ENCODE results near the gene MYBPC1. TPM values are rescaled to one million over a fixed set of nuclear protein-coding genes. Genes with fewer than 3 reads are reported as not detected.
A peak's percentile ranks its signal among the peaks of the same experiment; 100 is the strongest.

MYBPC1 gene
- total RNA-seq, 1 experiment from 2014 or later, result 0.49 TPM

DNA sequence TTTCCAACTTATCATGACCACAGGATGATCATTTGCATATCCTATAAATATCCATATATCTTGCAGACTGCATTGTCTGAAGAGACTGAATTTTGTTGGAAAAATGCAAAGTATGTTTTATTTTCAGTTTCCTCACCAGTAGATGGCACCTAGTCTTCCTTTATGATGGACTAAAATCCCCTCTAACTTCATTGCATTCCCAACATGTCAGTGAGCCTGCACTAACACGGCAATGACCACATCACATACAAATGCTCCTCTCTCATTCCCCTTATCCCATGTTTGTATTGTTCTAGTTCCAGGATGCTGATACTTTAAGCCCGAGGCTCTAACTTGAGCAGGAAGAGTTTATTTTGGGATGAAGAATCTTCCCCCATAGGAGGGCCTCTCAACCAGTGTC lies 24.7 kb upstream of the MYBPC1 start:
- ChIA-PET CTCF (no interaction called here), POLR2A (ENCODE audit: low non-redundant PET) (no interaction called here)
- no TSS peak for BruUV-seq (replicated peaks)
- no peak for TF ChIP-seq EZH2 (IDR thresholded peaks at IDR 0.05; ENCODE audit: borderline replicate concordance, low read depth, low read length, poor library complexity, severe bottlenecking)
- TF ChIP-seq, protein P1, sequence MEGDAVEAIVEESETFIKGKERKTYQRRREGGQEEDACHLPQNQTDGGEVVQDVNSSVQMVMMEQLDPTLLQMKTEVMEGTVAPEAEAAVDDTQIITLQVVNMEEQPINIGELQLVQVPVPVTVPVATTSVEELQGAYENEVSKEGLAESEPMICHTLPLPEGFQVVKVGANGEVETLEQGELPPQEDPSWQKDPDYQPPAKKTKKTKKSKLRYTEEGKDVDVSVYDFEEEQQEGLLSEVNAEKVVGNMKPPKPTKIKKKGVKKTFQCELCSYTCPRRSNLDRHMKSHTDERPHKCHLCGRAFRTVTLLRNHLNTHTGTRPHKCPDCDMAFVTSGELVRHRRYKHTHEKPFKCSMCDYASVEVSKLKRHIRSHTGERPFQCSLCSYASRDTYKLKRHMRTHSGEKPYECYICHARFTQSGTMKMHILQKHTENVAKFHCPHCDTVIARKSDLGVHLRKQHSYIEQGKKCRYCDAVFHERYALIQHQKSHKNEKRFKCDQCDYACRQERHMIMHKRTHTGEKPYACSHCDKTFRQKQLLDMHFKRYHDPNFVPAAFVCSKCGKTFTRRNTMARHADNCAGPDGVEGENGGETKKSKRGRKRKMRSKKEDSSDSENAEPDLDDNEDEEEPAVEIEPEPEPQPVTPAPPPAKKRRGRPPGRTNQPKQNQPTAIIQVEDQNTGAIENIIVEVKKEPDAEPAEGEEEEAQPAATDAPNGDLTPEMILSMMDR (conservative IDR thresholded peaks at IDR 0.05; ENCODE audit: low read depth, low read length), result peak; percentile 59
- Histone ChIP-seq H3K36me3 (ENCODE audit: insufficient read depth, low read length, poor library complexity, severe bottlenecking) (no peaks in the 10 kb centered on the region), H3K4me1 (ENCODE audit: insufficient read depth, low read length, poor library complexity, severe bottlenecking) (peaks cover 4% of the 10 kb centered on the region), H3K4me3 (ENCODE audit: low read depth, low read length, poor library complexity, severe bottlenecking) (no peak overlapping the region), H3K27me3 (replicated peaks; ENCODE audit: insufficient read depth, low read depth, low read length, poor library complexity) (no peaks in the 10 kb centered on the region), H3K27ac (ENCODE audit: low read depth, low read length, poor library complexity, severe bottlenecking) (no peak overlapping the region), H3K9me3 (ENCODE audit: low read depth, low read length, poor library complexity, severe bottlenecking) (no peaks in the 10 kb centered on the region)
- intact Hi-C loops (cut with micrococcal nuclease; ENCODE audit: unreplicated experiment), result loop anchor here (2.0 to 5.0 kb wide), 3 partner anchors 97 to 267 kb away; no protein-coding TSS in a partner anchor
- peak; percentile 70 for DNase-seq (ENCODE audit: low spot score)

DNA sequence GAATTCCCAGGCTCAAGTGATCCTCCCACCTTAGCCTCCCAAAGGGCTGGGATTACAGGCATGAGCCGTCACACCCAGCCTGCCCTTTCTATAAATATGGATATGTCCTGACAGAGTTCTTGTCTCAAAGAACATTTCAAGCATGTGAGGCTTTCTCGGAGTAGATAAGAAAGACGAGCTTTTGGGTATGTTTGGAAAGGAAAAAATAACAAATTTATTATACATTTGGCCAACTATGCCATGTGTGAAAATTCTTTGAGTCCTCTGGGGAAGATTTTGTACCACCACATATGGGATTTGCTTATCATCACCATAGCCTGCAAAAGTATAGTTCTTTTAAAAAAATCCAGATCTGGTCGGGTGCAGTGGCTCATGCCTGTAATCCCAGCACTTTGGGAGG lies 23.7 kb upstream of the MYBPC1 start:
- intact Hi-C loops (cut with micrococcal nuclease; ENCODE audit: unreplicated experiment), result loop anchor here (2.0 to 5.0 kb wide), 3 partner anchors 96 to 266 kb away; no protein-coding TSS in a partner anchor
- H3K27ac ChIP-seq (ENCODE audit: low read depth, low read length, poor library complexity, severe bottlenecking), result no peak overlapping the region
- H3K4me3 ChIP-seq (ENCODE audit: low read depth, low read length, poor library complexity, severe bottlenecking), result no peak overlapping the region
- H3K4me1 ChIP-seq (ENCODE audit: insufficient read depth, low read length, poor library complexity, severe bottlenecking), result peaks cover 4% of the 10 kb centered on the region
- no peaks in the 10 kb centered on the region for H3K27me3 ChIP-seq (replicated peaks; ENCODE audit: insufficient read depth, low read depth, low read length, poor library complexity)
- BruUV-seq (replicated peaks), result no TSS peak
- TF ChIP-seq, protein P1 (conservative IDR thresholded peaks at IDR 0.05; ENCODE audit: low read depth, low read length), result no peak
- no peak for TF ChIP-seq EZH2 (IDR thresholded peaks at IDR 0.05; ENCODE audit: borderline replicate concordance, low read depth, low read length, poor library complexity, severe bottlenecking)
- no peak for DNase-seq (ENCODE audit: low spot score)
- H3K36me3 ChIP-seq (ENCODE audit: insufficient read depth, low read length, poor library complexity, severe bottlenecking), result no peaks in the 10 kb centered on the region
- CTCF ChIA-PET, result no interaction called here
- POLR2A ChIA-PET (ENCODE audit: low non-redundant PET), result no interaction called here
- no peaks in the 10 kb centered on the region for H3K9me3 ChIP-seq (ENCODE audit: low read depth, low read length, poor library complexity, severe bottlenecking)

DNA sequence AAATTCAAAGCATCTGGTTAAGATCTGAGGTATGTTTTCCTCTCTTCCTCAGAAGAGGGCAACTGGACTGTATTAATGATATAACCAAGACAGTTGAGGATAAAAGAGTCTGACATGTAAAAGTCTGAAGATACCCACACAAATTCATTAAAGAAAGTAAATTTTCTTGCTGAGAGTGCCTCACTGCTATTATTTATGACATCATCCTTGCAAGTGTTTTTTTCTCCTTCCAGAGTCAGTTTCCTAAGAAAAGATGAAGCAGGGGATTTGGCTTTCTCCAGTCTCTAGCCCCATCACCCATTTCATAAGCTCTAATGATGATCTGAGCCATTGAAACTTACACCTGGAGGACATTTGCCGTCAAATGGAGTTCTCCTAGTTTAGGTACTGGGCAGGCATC lies 21.0 kb upstream of the MYBPC1 start:
- CTCF ChIA-PET, result no interaction called here
- no TSS peak for BruUV-seq (replicated peaks)
- no peak for DNase-seq (ENCODE audit: low spot score)
- no peak overlapping the region for H3K4me3 ChIP-seq (ENCODE audit: low read depth, low read length, poor library complexity, severe bottlenecking)
- no peaks in the 10 kb centered on the region for H3K27me3 ChIP-seq (replicated peaks; ENCODE audit: insufficient read depth, low read depth, low read length, poor library complexity)
- POLR2A ChIA-PET (ENCODE audit: low non-redundant PET), result no interaction called here
- no peaks in the 10 kb centered on the region for H3K36me3 ChIP-seq (ENCODE audit: insufficient read depth, low read length, poor library complexity, severe bottlenecking)
- intact Hi-C loops (cut with micrococcal nuclease; ENCODE audit: unreplicated experiment), result loop anchor here (5.0 kb wide), 1 partner anchor 94 kb away; no protein-coding TSS in a partner anchor
- no peak overlapping the region for H3K27ac ChIP-seq (ENCODE audit: low read depth, low read length, poor library complexity, severe bottlenecking)
- H3K4me1 ChIP-seq (ENCODE audit: insufficient read depth, low read length, poor library complexity, severe bottlenecking), result peaks cover 4% of the 10 kb centered on the region
- TF ChIP-seq, protein P1 (conservative IDR thresholded peaks at IDR 0.05; ENCODE audit: low read depth, low read length), result no peak
- no peak for TF ChIP-seq EZH2 (IDR thresholded peaks at IDR 0.05; ENCODE audit: borderline replicate concordance, low read depth, low read length, poor library complexity, severe bottlenecking)
- no peaks in the 10 kb centered on the region for H3K9me3 ChIP-seq (ENCODE audit: low read depth, low read length, poor library complexity, severe bottlenecking)
